DMS153 (cell line): ENCODE results near the gene IRF2BP2.
A peak's percentile ranks its signal among the peaks of the same experiment; 100 is the strongest.

Experiments
- DNase-seq: peaks from one replicate; lab custom pipeline; 2025; lab: John Stamatoyannopoulos, UW

IRF2BP2 gene

GRCh38 chr1:234613128-234613875 is 3.3 kb upstream of the IRF2BP2 start:
- peak; percentile 49 for DNase-seq

- DNase-seq = peak; percentile 96
Observed at GRCh38 chr1:234612352-234613127, 2.6 kb upstream of the IRF2BP2 start.

DNA sequence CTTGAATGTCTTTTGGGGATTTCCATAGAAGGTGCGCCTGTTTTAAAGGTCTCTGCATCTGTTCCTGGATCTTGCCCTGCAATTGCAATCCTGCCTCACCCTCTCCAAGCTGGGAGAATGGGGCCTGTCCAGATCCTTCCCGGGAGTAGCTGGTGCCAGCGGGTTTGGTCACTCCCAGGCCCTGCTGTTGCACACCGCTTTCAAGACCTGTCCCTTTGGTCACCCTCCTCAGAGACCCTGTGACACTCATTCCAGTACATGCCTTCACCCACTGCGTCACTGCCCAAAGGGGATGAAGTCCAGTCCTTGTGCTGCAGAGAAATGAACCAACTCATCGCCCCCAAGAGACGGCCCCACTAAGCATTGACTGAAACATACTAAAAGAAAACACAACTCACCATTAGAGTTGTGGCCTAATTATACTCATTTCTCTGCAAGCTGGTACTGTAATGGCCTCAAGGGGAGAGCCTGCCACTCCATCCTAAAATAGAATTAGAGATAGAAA is 1.9 kb upstream of the IRF2BP2 start:
- DNase-seq = no peak

DNA sequence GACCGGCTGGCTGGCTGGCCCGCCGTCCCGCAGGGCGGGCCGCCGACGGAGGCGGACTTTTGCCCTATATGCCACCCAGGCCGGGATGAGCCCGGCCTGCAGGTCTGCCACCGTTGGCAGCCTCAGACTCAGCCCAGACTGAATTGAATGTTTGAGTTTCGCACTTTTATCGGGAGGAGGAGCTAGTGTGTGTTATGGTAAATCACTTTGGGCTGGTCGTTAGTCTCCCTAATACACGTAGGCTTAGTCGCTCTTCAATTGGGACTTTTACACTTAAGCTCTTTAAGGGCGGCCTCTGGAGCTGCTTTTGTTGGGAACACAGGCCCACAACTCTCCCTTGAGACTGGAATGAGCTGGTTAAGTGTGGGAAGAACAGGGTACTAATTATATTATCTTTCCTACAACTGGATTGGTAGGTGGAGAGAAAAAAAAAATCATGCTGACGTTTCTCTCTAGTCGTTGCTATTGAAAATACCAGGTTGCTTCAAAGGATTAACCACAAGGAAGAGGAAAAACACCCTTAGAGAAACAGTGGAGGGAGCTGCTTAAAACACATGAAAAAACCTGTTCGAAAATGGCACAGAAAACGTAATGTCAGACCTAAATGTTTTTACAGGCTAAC is 1.4 kb upstream of the IRF2BP2 start:
- DNase-seq = peak; percentile 90

- peak; percentile 79 for DNase-seq
Observed at GRCh38 chr1:234610666-234611224, 767 bp upstream of the IRF2BP2 start.

DNA sequence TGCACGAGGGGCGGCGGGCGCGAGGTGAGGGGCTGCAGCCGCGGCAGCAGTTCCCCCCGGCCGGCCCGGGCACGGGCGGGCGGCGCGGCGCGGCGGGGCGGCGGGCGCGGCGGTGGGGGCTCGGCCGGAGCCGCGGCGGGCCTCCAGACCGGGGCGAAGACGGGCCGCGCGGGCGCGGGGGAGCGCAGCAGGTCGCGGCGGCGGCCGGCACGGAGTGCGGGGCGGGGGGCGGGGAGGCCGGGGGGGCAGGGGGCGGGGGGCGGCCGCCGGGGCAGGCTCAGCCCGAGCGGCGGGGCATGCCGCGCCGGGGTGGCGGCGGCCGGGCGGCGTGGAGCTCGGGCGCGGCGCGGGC is 311 bp downstream of the IRF2BP2 start:
- DNase-seq = no peak

DNA sequence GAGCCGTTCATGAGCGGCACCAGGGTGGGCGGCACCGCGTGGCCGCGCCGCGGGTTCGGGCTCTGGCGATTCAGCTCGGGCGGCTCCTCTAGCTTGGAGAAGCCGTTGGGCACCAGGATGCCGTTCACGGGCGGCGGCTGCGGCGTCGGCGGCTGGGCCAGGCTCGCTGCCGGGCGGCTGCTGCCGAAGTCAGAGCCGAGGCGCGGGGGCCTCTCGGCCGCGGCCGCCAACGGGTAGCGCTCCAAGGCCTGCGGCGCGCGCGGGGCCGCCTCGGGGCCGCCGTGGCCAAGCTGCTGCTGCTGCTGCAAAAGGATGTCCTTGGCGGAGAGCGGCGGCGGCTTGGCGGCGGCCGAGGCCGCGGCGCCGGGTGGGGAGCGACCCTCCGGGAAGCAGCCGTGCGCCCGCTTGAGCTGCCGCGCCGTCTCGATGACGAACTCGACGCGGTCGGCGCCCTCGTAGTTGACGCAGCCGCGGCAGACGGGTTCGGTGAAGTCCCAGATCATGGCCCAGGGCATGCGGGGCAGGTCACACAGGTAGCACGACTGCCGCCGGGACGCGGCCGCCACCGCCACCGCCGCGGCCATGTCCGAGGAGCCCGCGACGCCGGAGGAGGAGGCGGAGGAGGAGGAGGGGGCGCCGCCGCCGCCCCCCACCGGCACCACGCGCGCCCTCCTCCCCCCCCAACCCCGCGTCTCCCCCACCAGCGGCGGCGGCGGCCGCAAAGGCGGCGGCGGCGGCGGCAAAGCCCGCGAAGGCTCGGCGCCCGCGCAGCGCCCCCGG is 877 bp downstream of the IRF2BP2 start:
- no peak for DNase-seq

- DNase-seq = no peak
Observed at GRCh38 chr1:234608025-234608910, 1.7 kb downstream of the IRF2BP2 start.

DNA sequence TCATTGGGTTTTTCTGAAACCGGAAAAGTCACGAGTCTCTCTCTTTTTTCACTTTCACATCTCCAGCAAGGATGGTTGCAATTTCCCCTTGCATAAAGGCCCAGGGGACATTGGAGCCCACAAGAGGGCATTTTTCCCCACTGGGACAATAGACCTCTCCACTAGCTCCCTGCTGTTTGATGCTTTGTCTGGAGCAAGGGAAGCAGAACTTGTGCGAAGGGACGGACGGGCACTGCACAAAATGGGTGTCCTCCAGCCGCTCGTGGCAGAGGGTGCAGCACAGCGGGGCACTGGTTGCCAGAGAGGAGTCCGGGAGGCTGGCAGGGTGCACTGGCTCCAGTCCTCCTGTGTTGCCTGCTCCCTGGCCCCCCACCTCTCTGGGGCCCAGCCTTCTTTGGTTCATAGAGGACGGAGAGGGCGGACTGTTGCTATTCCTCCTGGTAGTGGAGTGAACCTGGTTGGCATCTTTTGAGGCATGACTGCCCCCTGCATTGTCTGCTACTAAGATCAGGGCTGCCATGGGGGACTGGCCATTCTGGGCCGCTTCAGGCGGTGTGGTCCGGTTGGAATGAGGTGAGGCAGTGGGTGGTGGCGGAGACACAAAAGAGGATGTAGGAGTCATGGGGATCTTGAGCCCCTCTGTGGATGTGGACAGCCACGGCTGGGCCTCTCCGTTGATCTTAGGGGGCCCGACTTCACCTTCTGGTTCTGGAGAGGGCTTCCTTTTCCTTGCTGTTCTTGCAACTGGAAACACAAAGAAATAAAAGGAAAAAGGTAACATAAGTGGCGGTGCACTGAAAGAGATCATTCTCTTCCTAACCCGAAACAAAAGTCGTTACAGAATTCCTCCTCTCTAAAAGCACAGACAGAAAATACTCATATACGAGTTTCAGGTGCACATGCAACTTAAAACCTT is 2.6 kb downstream of the IRF2BP2 start:
- DNase-seq = no peak

DNA sequence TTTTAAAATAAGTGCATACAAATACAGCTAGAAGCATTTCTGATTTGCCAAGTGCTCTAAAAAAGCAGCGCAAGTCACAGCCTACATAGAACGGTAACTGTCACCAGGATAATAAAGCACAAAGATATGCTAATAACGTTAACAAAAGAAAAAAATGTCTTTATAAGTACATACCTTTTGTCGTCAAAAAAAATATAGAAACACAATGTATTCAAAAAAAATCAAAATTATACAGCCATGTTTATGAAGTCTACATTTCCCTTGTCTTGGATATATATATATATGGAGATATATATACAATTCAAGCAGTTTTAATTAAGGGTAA is 3.2 kb downstream of the IRF2BP2 start:
- no peak for DNase-seq

- DNase-seq = no peak
Observed at GRCh38 chr1:234605983-234606783, 3.8 kb downstream of the IRF2BP2 start.

- DNase-seq = no peak
Observed at GRCh38 chr1:234605399-234605982, 4.5 kb downstream of the IRF2BP2 start.

DNA sequence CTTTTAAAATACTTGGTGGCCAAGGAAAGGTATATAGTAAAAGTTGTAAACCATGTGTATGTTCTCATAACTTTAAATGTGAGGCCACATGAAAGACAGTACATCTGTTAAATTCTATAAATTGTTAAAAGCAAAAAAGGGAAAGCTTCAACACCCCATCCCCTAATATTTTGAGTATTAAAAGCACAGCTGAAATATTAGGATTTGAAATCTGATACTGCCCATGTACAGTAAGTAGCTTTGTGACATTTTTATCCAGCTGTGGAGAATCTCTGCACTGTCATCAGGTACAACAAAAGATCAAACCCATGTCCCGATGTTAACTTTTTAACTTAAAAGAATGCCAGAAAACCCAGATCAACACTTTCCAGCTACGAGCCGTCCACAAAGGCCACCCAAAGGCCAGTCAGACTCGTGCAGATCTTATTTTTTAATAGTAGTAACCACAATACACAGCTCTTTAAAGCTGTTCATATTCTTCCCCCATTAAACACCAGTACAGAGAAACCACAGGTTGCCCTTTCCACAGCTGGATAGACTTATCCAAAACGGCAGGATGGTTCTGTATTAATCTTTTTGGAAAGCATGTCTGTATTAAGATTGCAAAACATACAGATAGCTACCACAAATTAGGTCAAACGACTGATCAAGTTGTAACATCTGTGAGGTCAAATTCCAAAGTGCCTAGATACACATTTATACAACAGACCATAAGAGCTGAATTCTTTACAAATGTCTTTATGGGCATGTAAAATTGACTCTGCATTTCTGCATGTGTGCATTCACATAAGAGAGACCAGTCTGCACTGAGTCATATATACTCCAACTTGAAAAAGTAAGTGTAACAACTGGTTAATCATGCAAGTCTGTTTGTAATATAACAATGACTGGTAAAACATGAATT is 5.2 kb downstream of the IRF2BP2 start:
- no peak for DNase-seq

DNA sequence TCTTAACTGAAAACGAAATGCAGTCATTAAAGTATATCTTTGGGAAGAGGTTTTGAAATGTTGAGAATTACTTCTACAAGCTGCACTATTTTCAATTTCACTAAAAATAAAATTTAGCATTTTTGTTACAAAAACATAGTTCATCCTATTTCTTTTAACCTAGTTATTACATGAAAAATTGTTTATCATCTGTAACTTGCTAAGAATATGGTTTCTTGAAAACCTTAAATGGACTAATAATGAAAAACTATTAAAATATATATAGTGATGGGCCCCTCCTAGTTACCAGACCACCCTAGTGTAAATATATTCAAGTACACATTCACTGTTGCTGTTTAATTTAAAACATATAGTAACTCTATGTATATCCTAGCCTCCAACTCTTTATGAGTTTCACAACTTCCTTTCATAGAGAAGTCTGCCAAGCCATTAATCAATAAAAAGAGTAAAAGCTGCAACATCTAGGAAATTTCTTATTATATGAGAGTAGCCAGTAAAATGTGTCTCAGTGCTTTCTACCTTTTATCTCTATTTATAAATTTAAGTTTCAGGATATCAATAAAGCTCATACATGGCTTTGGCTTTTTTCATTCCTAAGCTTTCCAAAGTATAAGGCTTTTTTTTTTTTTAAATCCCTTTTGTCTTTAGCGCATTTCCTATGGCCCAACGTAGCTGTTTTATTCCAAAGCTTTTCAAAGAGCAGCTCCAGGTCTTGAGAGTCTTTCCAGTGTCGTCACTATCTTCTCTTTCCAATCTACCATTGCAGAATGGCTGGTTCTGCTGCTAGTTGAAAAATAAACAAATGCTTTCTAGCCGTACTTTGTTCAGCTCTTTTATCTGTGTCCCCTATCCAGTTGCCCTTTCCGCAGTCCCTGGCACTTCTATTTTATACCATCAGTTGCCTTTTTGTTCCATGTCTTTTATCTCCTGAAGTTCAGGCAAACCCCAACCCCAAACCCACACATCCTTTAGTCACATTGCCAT is 6.5 kb downstream of the IRF2BP2 start:
- DNase-seq = no peak

DNA sequence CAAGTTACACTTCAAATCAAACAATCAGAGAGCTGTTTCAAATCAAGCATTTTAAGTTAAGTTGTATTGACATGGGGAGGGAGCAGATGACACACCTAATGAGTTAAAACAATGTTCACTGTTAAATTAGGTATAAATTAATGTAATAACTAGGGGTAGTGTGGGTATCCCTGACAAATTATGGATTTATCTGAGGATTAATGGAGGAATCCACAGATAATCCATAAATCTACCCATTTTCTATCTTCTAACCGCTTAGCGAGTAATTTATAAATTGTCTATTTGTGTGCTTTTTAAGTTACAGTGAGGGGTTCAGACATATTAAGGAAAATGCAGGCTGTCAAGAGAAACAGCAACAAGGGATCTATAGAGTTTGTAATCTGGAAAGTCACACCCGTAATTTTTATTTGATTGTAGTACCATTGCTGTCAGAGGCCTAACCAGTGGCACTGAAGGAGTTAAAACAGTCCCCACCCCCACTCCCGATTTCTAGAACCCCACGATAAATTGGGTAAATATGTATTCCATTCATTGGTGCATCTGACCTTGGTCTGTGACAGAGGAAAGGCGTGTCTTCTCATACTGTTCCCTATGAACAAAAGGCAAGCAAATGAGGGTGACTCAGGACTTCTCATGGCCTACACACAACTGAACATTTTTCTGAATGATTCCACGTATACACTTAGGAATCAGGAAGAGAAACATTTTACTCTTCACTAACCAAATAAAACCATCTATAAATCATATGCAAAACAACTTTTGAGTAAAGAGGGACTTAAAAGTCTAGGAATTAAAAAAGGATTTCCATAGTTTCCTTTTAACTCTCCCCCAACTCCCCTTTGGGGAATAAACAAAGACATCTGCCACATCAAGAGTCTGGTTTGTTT is 7.4 kb downstream of the IRF2BP2 start:
- peak; percentile 74 for DNase-seq
